Stomach smooth muscle (tissue), 2 donors: ENCODE results near the gene SLC38A10.
"Not testable (repeated sequence)": the region's sequence is repeated elsewhere in the genome, so short reads cannot be mapped to it uniquely, and the experiment has no call there.

Experiments used
- H3K27ac ChIP-seq: one replicate; pipeline ENCODE4 v1.7.0; 2013; ENCODE audit warnings: mild to moderate bottlenecking, low read length, inconsistent platforms
- H3K27me3 ChIP-seq, 2 donors: one replicate each; pipeline ENCODE4 v1.7.0; 2013; ENCODE audit warnings: low read length in 2 of 2; ENCODE audit not compliant: insufficient read depth in 2 of 2, control insufficient read depth in 1 of 2
- H3K36me3 ChIP-seq, 2 donors: one replicate each; pipeline ENCODE4 v1.7.0; 2013; ENCODE audit warnings: low read length in 2 of 2; ENCODE audit not compliant: control insufficient read depth in 2 of 2, insufficient read depth in 2 of 2
- H3K4me1 ChIP-seq: one replicate; pipeline ENCODE4 v1.7.0; 2013; ENCODE audit warnings: low read length; ENCODE audit not compliant: control insufficient read depth, insufficient read depth
- H3K4me3 ChIP-seq, 2 donors: one replicate each; pipeline ENCODE4 v1.7.0; 2013; ENCODE audit warnings: low read length in 2 of 2
- H3K9ac ChIP-seq, 2 donors: one replicate each; pipeline ENCODE4 v1.7.0; 2013; ENCODE audit warnings: low read length in 2 of 2, mild to moderate bottlenecking in 1 of 2
- H3K9me3 ChIP-seq, 2 donors: one replicate each; pipeline ENCODE4 v1.7.0; 2013; ENCODE audit warnings: low read length in 2 of 2; ENCODE audit not compliant: control insufficient read depth in 2 of 2
- donor health status: healthy.
- donor health status: Pancreatic carcinoma.

SLC38A10 gene

GRCh38 chr17:81309859-81310839 is 15.0 kb upstream of the SLC38A10 start:
- Histone ChIP-seq H3K4me3 (no peak overlapping the region), H3K36me3 (no peaks in the 10 kb centered on the region), H3K27me3 (no peaks in the 10 kb centered on the region), H3K27ac (peak overlapping the region; percentile 24), H3K9ac (no peak overlapping the region), H3K9me3 (no peaks in the 10 kb centered on the region), H3K4me1 (peaks cover 17% of the 10 kb centered on the region)

- H3K4me3 ChIP-seq, result peak overlapping the region; percentile 48 to 52
Measured at GRCh38 chr17:81309140-81309858, 14.2 kb upstream of the SLC38A10 start.

DNA sequence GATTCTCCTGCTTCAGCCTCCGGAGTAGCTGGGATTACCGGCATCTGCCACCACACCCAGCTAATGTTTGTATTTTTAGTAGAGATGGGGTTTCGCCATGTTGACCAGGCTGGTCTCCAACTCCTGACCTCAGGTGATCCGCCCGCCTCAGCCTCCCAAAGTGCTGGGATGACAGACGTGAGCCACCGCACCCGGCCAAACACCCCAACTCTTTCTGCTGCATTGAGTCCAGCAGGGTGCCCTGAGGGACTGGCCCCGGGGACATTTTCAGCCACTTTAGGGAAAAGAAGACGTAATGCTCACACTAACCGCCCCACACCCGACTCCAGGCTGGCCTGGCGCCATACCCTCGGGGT is 13.7 kb upstream of the SLC38A10 start:
- H3K9ac ChIP-seq, result peak overlapping the region; percentile 13 to 27
- peak overlapping the region; percentile 48 to 52 for H3K4me3 ChIP-seq
- peaks cover 17% of the 10 kb centered on the region for H3K4me1 ChIP-seq
- not testable (repeated sequence) for H3K36me3 ChIP-seq, H3K9me3 ChIP-seq, H3K27me3 ChIP-seq, H3K27ac ChIP-seq

More at GRCh38 chr17:81309140-81309858, 14.2 kb upstream of the SLC38A10 start:
- Histone ChIP-seq H3K36me3 (no peaks in the 10 kb centered on the region), H3K9me3 (no peaks in the 10 kb centered on the region), H3K9ac (peak overlapping the region; percentile 13 to 27), H3K27ac (peak overlapping the region; percentile 24), H3K4me1 (peaks cover 17% of the 10 kb centered on the region), H3K27me3 (no peaks in the 10 kb centered on the region)

GRCh38 chr17:81307636-81308560 is 12.8 kb upstream of the SLC38A10 start:
- Histone ChIP-seq H3K9me3 (no peaks in the 10 kb centered on the region), H3K4me3 (no peak overlapping the region), H3K27me3 (no peaks in the 10 kb centered on the region), H3K36me3 (no peaks in the 10 kb centered on the region), H3K27ac (no peak overlapping the region), H3K4me1 (peaks cover 17% of the 10 kb centered on the region), H3K9ac (no peak overlapping the region)

DNA sequence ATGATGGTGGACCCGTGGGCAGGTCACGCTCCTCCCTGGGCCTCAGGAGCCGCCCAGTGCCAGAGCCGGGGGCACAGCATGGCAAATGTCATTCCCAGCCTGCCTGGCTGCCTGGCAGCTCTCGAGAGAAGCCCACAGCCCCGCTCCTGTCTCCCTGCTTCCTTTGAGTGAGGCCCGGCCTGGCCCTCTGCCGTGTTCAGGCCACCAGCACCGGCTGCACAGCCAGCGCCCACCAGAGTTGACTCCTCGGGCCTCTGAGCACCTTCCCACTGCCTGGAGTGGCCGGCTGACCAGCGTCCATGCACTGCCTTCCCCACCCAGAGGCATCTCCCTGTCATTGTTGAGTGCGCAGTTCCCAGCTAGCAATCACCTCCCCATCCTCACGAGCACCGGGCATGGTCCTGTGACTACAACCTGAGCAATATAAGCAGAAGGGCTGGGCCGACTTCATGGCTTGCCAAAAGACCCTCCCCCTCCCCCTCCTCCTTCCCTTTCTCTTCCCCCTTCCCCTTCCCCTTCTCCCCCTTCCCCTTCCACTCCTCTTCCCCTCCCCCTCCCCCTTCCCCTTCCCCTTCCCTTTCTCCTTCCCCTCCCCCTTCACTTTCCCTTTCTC is 11.9 kb upstream of the SLC38A10 start:
- H3K4me1 ChIP-seq, result peaks cover 17% of the 10 kb centered on the region
- H3K9me3 ChIP-seq, result no peaks in the 10 kb centered on the region
- no peaks in the 10 kb centered on the region for H3K36me3 ChIP-seq
- no peak overlapping the region for H3K27ac ChIP-seq
- H3K4me3 ChIP-seq, result no peak overlapping the region
- no peaks in the 10 kb centered on the region for H3K27me3 ChIP-seq
- no peak overlapping the region for H3K9ac ChIP-seq

DNA sequence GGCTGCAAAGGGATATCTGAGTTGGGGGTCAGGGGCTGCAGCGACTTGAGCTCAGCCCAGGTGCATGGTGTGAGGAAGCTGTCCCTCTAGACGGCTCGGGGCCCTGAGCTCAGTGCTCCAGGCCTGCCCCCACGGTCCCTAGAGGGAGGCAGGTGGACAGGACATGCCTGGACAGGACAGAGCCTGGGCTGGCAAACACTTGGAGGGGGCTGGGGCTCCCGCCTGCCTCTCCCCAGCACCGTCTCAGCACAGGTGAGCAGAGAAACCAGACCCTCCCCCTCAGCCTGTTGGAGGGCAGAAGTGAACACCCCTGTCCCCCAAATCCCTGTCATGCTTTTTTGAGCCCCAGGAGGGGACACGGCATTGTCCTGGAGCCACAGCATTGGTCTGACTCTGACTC is 11.4 kb upstream of the SLC38A10 start:
- no peak overlapping the region for H3K27ac ChIP-seq
- H3K9ac ChIP-seq, result no peak overlapping the region

DNA sequence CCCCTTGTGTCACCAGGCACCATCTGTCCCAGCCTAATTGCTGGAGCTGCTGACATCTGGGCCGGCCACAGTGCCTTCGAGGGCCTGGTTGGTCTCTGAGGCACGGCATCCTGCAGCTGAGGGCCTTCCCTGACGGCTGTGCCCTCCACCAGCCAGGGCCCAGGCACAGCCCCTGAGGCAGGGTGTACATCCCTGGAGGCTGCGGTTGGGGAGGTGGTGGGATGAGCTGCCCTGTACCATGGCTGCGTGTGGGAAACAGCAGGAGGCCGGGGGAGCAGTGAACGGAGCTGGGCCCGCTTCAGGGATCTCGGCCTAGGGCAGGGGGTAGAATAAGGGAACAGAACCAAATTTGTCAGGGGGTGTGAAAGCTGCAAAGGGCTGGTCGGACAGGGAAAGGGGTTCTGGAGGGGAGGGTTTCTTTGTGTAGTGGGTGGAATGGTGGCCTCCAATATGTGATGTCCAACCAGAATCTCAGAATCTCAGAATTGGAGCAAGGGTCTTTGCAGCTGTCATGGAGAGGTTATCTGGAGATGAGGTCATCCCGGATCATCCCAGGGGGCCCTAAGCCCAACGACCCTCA is 10.0 kb upstream of the SLC38A10 start:
- Histone ChIP-seq H3K9me3 (no peaks in the 10 kb centered on the region), H3K4me1 (peaks cover 15% of the 10 kb centered on the region), H3K9ac (no peak overlapping the region), H3K36me3 (no peaks in the 10 kb centered on the region), H3K27me3 (no peaks in the 10 kb centered on the region), H3K27ac (no peak overlapping the region), H3K4me3 (no peak overlapping the region)

More for the DNA sequence above, 11.4 kb upstream of the SLC38A10 start:
- no peaks in the 10 kb centered on the region for H3K27me3 ChIP-seq
- H3K36me3 ChIP-seq, result no peaks in the 10 kb centered on the region
- H3K4me1 ChIP-seq, result peaks cover 17% of the 10 kb centered on the region
- H3K9me3 ChIP-seq, result no peaks in the 10 kb centered on the region
- no peak overlapping the region for H3K4me3 ChIP-seq

GRCh38 chr17:81304196-81305015 is 9.3 kb upstream of the SLC38A10 start:
- no peaks in the 10 kb centered on the region for H3K9me3 ChIP-seq
- H3K4me1 ChIP-seq, result peaks cover 7% of the 10 kb centered on the region
- H3K27ac ChIP-seq, result no peak overlapping the region

DNA sequence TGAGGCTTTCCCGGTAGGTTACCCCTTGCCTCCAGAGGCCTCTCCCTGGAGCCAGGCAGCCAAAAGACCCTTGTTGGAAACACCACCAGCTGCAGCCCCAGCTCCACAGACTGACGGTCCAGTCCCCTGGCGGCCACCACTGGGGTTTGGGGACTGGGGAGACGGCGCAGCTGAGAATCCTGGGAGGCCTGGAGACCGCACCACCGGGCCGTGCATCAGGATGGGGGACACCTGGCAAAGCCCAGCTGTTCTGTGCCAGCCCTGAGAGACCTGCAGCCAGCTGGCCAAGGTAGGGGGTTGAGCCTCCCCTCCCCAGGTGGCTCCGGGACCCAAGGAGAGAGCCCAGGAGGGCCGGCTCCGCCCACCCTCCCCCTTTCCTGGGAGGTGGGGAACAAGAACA is 8.3 kb upstream of the SLC38A10 start:
- no peak overlapping the region for H3K9ac ChIP-seq
- H3K4me3 ChIP-seq, result no peak overlapping the region
- H3K4me1 ChIP-seq, result peaks cover 5% of the 10 kb centered on the region
- no peaks in the 10 kb centered on the region for H3K36me3 ChIP-seq
- no peak overlapping the region for H3K27ac ChIP-seq
- no peaks in the 10 kb centered on the region for H3K27me3 ChIP-seq
- no peaks in the 10 kb centered on the region for H3K9me3 ChIP-seq

More at GRCh38 chr17:81304196-81305015, 9.3 kb upstream of the SLC38A10 start:
- no peaks in the 10 kb centered on the region for H3K27me3 ChIP-seq
- H3K36me3 ChIP-seq, result no peaks in the 10 kb centered on the region
- H3K9ac ChIP-seq, result no peak overlapping the region
- H3K4me3 ChIP-seq, result no peak overlapping the region
